Lung (tissue), 12 donors: Measurements from ENCODE around the gene RHOJ. TPM values are rescaled to one million over a fixed set of nuclear protein-coding genes. Genes with fewer than 3 reads are reported as not detected.

Experiments
- ATAC-seq: fragments of 200-7000 bp; cut with Tn5 transposase; one replicate; pipeline ENCODE4 v1.9.1; 2020; ENCODE audit warnings: moderate number of reproducible peaks; ENCODE audit not compliant: insufficient read depth, low FRiP score
- DNase-seq, 3 donors: peaks; one replicate each; pipeline ENCODE4 v3.0.0-alpha.2; 2013 to 2017
- H3K27ac ChIP-seq, 2 donors: one replicate each; pipeline ENCODE4 v1.5.1; 2013; ENCODE audit warnings: mild to moderate bottlenecking in 2 of 2, moderate library complexity in 2 of 2, control low read depth in 1 of 2, inconsistent platforms in 1 of 2, low read depth in 1 of 2, low read length in 1 of 2
- H3K27me3 ChIP-seq, 3 donors: one replicate each; pipeline ENCODE4 v1.5.1; 2013; ENCODE audit warnings: low read length in 2 of 3; ENCODE audit not compliant: control insufficient read depth in 3 of 3, insufficient read depth in 3 of 3
- H3K36me3 ChIP-seq, 4 donors: one replicate each; pipeline ENCODE4 v1.5.1; 2013; ENCODE audit warnings: low read length in 4 of 4, mild to moderate bottlenecking in 1 of 4, moderate library complexity in 1 of 4; ENCODE audit not compliant: control insufficient read depth in 4 of 4, insufficient read depth in 4 of 4
- H3K4me1 ChIP-seq, 5 donors: one replicate each; pipeline ENCODE4 v1.5.1; 2013; ENCODE audit warnings: low read length in 5 of 5, mild to moderate bottlenecking in 2 of 5, moderate library complexity in 1 of 5; ENCODE audit not compliant: control insufficient read depth in 5 of 5, insufficient read depth in 5 of 5
- H3K4me3 ChIP-seq: one replicate; pipeline ENCODE4 v1.5.1; 2013; ENCODE audit warnings: mild to moderate bottlenecking, control low read depth, moderate library complexity
- H3K9ac ChIP-seq, 2 donors: one replicate each; pipeline ENCODE4 v1.5.1; 2013; ENCODE audit warnings: low read length in 2 of 2, control low read depth in 1 of 2; ENCODE audit not compliant: insufficient read depth in 1 of 2
- H3K9me3 ChIP-seq, 4 donors: one replicate each; pipeline ENCODE4 v1.5.1; 2013; ENCODE audit warnings: low read length in 3 of 4, mild to moderate bottlenecking in 1 of 4, moderate library complexity in 1 of 4; ENCODE audit not compliant: control insufficient read depth in 4 of 4, insufficient read depth in 3 of 4
- CTCF ChIP-seq: IDR thresholded peaks from 2 replicates; pipeline ENCODE4 v1.5.1; 2012; ENCODE audit warnings: mild to moderate bottlenecking; ENCODE audit errors: control extremely low read depth, extremely low read depth
- WGBS, 2 donors: extraction: QIAGEN DNeasy Blood & Tissue Kit; methylation state at CpG; one replicate each; pipeline ENCODE4 v1.1.7; 2013; 5-methylcytosine and 5-hydroxymethylcytosine counted together
- polyA plus RNA-seq, 2 donors: library from polyadenylated mRNA; stranded (reverse); fragments of 200-250 nt; gene quantifications; one replicate each; pipeline ENCODE4 v1.2.1, GENCODE V29; 2013
- total RNA-seq, 2 donors: library from RNA; depleted of rRNA in 1 of 2; stranded (reverse); fragments of >200 nt in 1 of 2; gene quantifications; one replicate each; pipeline ENCODE4 v1.2.1, GENCODE V29; 2014 to 2021
- donor health status: control.
- donor health status: control.
- donor health status: Bipolar disorder and iron deficiency.
- donor health status: healthy.
- donor health status: DM: yes; HTN: yes; CAD: no.

RHOJ gene
- total and polyA plus RNA-seq, 4 donors = 10.2 to 25.7 (median 17.8) TPM

- no peak overlapping the region for H3K4me3 ChIP-seq
- H3K4me1 ChIP-seq = peaks cover 0 to 26% (median 6%) of the 10 kb centered on the region in 5 donors
- H3K9ac ChIP-seq = no peak overlapping the region
- H3K27me3 ChIP-seq = no peaks in the 10 kb centered on the region
- peaks cover 0 to 7% (median 1%) of the 10 kb centered on the region in 4 donors for H3K9me3 ChIP-seq
- DNase-seq (no peak), ATAC-seq (no peak)
- peaks cover 0 to 7% (median 3%) of the 10 kb centered on the region in 4 donors for H3K36me3 ChIP-seq
- no peak for TF ChIP-seq CTCF
- peak overlapping the region in 1 of 2 donors; percentile 16 for H3K27ac ChIP-seq
- WGBS, 2 donors = 72 to 78% methylated on average over 5 of the region's 5 CpGs
Measured at GRCh38 chr14:63229330-63230059, 25.3 kb downstream of the RHOJ start.

- H3K9ac ChIP-seq = no peak overlapping the region
- ATAC-seq (no peak), DNase-seq (peak; percentile 66 to 89 (median 88))
- 71 to 87% methylated on average over 3 of the region's 3 CpGs for WGBS, 2 donors
- H3K4me3 ChIP-seq = no peak overlapping the region
- peaks cover 0 to 7% (median 1%) of the 10 kb centered on the region in 4 donors for H3K9me3 ChIP-seq
- peaks cover 0 to 29% (median 6%) of the 10 kb centered on the region in 5 donors for H3K4me1 ChIP-seq
- H3K27me3 ChIP-seq = no peaks in the 10 kb centered on the region
- TF ChIP-seq CTCF = no peak
- no peak overlapping the region for H3K27ac ChIP-seq
- H3K36me3 ChIP-seq = peaks cover 0 to 7% (median 3%) of the 10 kb centered on the region in 4 donors
Measured at GRCh38 chr14:63231766-63232165, 27.5 kb downstream of the RHOJ start.

GRCh38 chr14:63237791-63238190 is 33.5 kb downstream of the RHOJ start:
- ATAC-seq (no peak), DNase-seq (no peak)
- WGBS, 2 donors = 88 to 89% methylated on average over 7 of the region's 7 CpGs
- TF ChIP-seq CTCF = no peak
- H3K36me3 ChIP-seq = peaks cover 0 to 4% (median 0%) of the 10 kb centered on the region in 4 donors
- no peaks in the 10 kb centered on the region for H3K9me3 ChIP-seq
- peaks cover 0 to 10% (median 0%) of the 10 kb centered on the region in 5 donors for H3K4me1 ChIP-seq
- no peak overlapping the region for H3K4me3 ChIP-seq
- no peak overlapping the region for H3K27ac ChIP-seq
- no peak overlapping the region for H3K9ac ChIP-seq
- H3K27me3 ChIP-seq = no peaks in the 10 kb centered on the region

- H3K9ac ChIP-seq = no peak overlapping the region
- peak in 2 of 3 donors; percentile 41 to 62 for DNase-seq
- no peak for ATAC-seq
- no peaks in the 10 kb centered on the region for H3K27me3 ChIP-seq
- H3K27ac ChIP-seq = no peak overlapping the region
- H3K36me3 ChIP-seq = peaks cover 0 to 4% (median 0%) of the 10 kb centered on the region in 4 donors
- no peaks in the 10 kb centered on the region for H3K9me3 ChIP-seq
- no peak overlapping the region for H3K4me3 ChIP-seq
- peaks cover 0 to 5% (median 2%) of the 10 kb centered on the region in 5 donors for H3K4me1 ChIP-seq
- WGBS, 2 donors = 88 to 93% methylated on average over 2 of the region's 2 CpGs
- no peak for TF ChIP-seq CTCF
Measured at GRCh38 chr14:63240221-63240620, 36.0 kb downstream of the RHOJ start.
